Liver (tissue), 9 donors: ENCODE measurements around the gene AJAP1. TPM values are rescaled to one million over a fixed set of nuclear protein-coding genes. Genes with fewer than 3 reads are reported as not detected.

ENCODE experiments used
- DNase-seq: peaks from one replicate; pipeline ENCODE4 v3.0.0-alpha.2; 2017; ENCODE audit warnings: low spot score
- H3K27ac ChIP-seq, 2 donors: one replicate each; pipeline ENCODE4 v1.7.0; 2013; ENCODE audit warnings: inconsistent platforms in 2 of 2, low read length in 2 of 2, control low read depth in 1 of 2, low read depth in 1 of 2, mild to moderate bottlenecking in 1 of 2
- H3K27me3 ChIP-seq, 4 donors: one replicate each; pipeline versions ENCODE4 v1.6.1 to v1.7.0; 2013; ENCODE audit warnings: low read length in 3 of 4, inconsistent platforms in 1 of 4, mild to moderate bottlenecking in 1 of 4, moderate library complexity in 1 of 4; ENCODE audit not compliant: control insufficient read depth in 4 of 4, insufficient read depth in 4 of 4
- H3K36me3 ChIP-seq, 4 donors: one replicate each; pipeline versions ENCODE4 v1.6.1 to v1.7.0; 2013; ENCODE audit warnings: low read length in 3 of 4, mild to moderate bottlenecking in 3 of 4, low read depth in 1 of 4, moderate library complexity in 1 of 4; ENCODE audit not compliant: control insufficient read depth in 4 of 4, insufficient read depth in 3 of 4
- H3K4me1 ChIP-seq, 4 donors: one replicate each; pipeline versions ENCODE4 v1.6.1 to v1.7.0; 2013; ENCODE audit warnings: low read length in 3 of 4, mild to moderate bottlenecking in 3 of 4, moderate library complexity in 1 of 4; ENCODE audit not compliant: control insufficient read depth in 4 of 4, insufficient read depth in 4 of 4
- H3K4me3 ChIP-seq, 3 donors: one replicate each; pipeline versions ENCODE4 v1.6.1 to v1.7.0; 2013; ENCODE audit warnings: low read length in 3 of 3, control low read depth in 1 of 3, low read depth in 1 of 3, mild to moderate bottlenecking in 1 of 3
- H3K9ac ChIP-seq, 2 donors: one replicate each; pipeline ENCODE4 v1.7.0; 2013; ENCODE audit warnings: low read length in 2 of 2, mild to moderate bottlenecking in 2 of 2, moderate library complexity in 2 of 2, control low read depth in 1 of 2, low read depth in 1 of 2
- H3K9me3 ChIP-seq, 4 donors: one replicate each; pipeline versions ENCODE4 v1.6.1 to v1.7.0; 2013; ENCODE audit warnings: low read length in 3 of 4; ENCODE audit not compliant: control insufficient read depth in 4 of 4
- ATF3 ChIP-seq: IDR thresholded peaks from 2 replicates; pipeline ENCODE4 v1.6.1; 2016; ENCODE audit warnings: antibody characterized with exemption
- CTCF ChIP-seq: fragments of 150-350 bp; IDR thresholded peaks from 2 replicates; pipeline ENCODE4 v1.5.1; 2017; ENCODE audit warnings: improper control_type of control experiment, low read depth, low read length; ENCODE audit not compliant: missing input control
- EGR1 ChIP-seq, 2 donors: IDR thresholded peaks; 2 replicates each; pipeline ENCODE4 v1.6.1; 2016 to 2018; ENCODE audit warnings: antibody characterized with exemption in 2 of 2, low read depth in 2 of 2
- FOXA1 ChIP-seq: IDR thresholded peaks from 2 replicates; pipeline ENCODE4 v1.6.1; 2016; ENCODE audit warnings: antibody characterized with exemption
- FOXA2 ChIP-seq: IDR thresholded peaks from 2 replicates; pipeline ENCODE4 v1.6.1; 2016; ENCODE audit warnings: antibody characterized with exemption
- GABPA ChIP-seq, 2 donors: IDR thresholded peaks in 1 of 2; conservative IDR thresholded peaks in 1 of 2; 2 replicates each; pipeline ENCODE4 v1.6.1; 2016; ENCODE audit warnings: antibody characterized with exemption in 2 of 2, mild to moderate bottlenecking in 1 of 2, moderate library complexity in 1 of 2
- HNF4G ChIP-seq: IDR thresholded peaks from 2 replicates; pipeline ENCODE4 v1.6.1; 2016; ENCODE audit warnings: antibody characterized with exemption
- MAX ChIP-seq: IDR thresholded peaks from 2 replicates; pipeline ENCODE4 v1.6.1; 2016; ENCODE audit warnings: antibody characterized with exemption
- NR2F2 ChIP-seq: IDR thresholded peaks from 2 replicates; pipeline ENCODE4 v1.6.1; 2016; ENCODE audit warnings: antibody characterized with exemption
- RAD21 ChIP-seq, 2 donors: IDR thresholded peaks; 2 replicates each; pipeline ENCODE4 v1.6.1; 2016; ENCODE audit warnings: antibody characterized with exemption in 2 of 2, mild to moderate bottlenecking in 2 of 2
- REST ChIP-seq: IDR thresholded peaks from 2 replicates; pipeline ENCODE4 v1.6.1; 2016; ENCODE audit warnings: antibody characterized with exemption, mild to moderate bottlenecking
- RXRA ChIP-seq, 2 donors: IDR thresholded peaks; 2 replicates each; pipeline ENCODE4 v1.6.1; 2017 to 2018; ENCODE audit warnings: antibody characterized with exemption in 2 of 2, mild to moderate bottlenecking in 1 of 2
- SP1 ChIP-seq: IDR thresholded peaks from 2 replicates; pipeline ENCODE4 v1.6.1; 2018; ENCODE audit warnings: antibody characterized with exemption, mild to moderate bottlenecking
- TAF1 ChIP-seq: conservative IDR thresholded peaks from 2 replicates; pipeline ENCODE4 v1.6.1; 2016; ENCODE audit warnings: antibody characterized with exemption, mild to moderate bottlenecking
- YY1 ChIP-seq: IDR thresholded peaks from 2 replicates; pipeline ENCODE4 v1.6.1; 2016; ENCODE audit warnings: antibody characterized with exemption, mild to moderate bottlenecking
- ZBTB33 ChIP-seq: IDR thresholded peaks from 2 replicates; pipeline ENCODE4 v1.6.1; 2016; ENCODE audit warnings: antibody characterized with exemption
- WGBS: extraction: QIAGEN DNeasy Blood & Tissue Kit; methylation state at CpG from one replicate; pipeline ENCODE4 v1.1.7; 2013; 5-methylcytosine and 5-hydroxymethylcytosine counted together
- polyA plus RNA-seq, 2 donors: library from polyadenylated mRNA; stranded (reverse) in 1 of 2; unstranded in 1 of 2; fragments of 200-250 nt in 1 of 2; fragments of >200 nt in 1 of 2; fragmentation: Nextera tagmentation in 1 of 2; extraction: Ambion mirVana in 1 of 2; gene quantifications; one replicate each; pipeline versions ENCODE4 v1.2.1 to v1.2.3, GENCODE V29; 2013 to 2015
- total RNA-seq, 2 donors: library from RNA; depleted of rRNA; stranded (reverse); fragments of >200 nt; gene quantifications; one replicate each; pipeline ENCODE4 v1.2.3, GENCODE V29; 2014
- donor health status: healthy.
- donor health status: healthy.
- donor health status: healthy.
- donor health status: healthy.
- donor health status: healthy.

AJAP1 gene
- total and polyA plus RNA-seq, 4 donors = under 0.01 to 0.21 (median 0.08) TPM; not detected in 1

GRCh38 chr1:4656533-4657140, 2.2 kb downstream of the AJAP1 start:
- DNase-seq = no peak
- H3K4me1 ChIP-seq = peaks cover 0 to 8% (median 4%) of the 10 kb centered on the region in 4 donors
- no peak overlapping the region for H3K9ac ChIP-seq
- H3K27me3 ChIP-seq = peaks cover 7 to 20% (median 10%) of the 10 kb centered on the region in 4 donors
- WGBS = 14% methylated on average over 17 of the region's 17 CpGs
- H3K9me3 ChIP-seq = no peaks in the 10 kb centered on the region
- no peak overlapping the region for H3K27ac ChIP-seq
- TF ChIP-seq CTCF (no peak), SP1 (no peak), YY1 (no peak), FOXA1 (no peak), ATF3 (no peak), GABPA (IDR thresholded peaks at IDR 0.05 in 1 of 2, conservative IDR thresholded peaks at IDR 0.05 in 1 of 2) (no peak), REST (no peak), TAF1 (no peak), RXRA (IDR thresholded peaks at IDR 0.05) (no peak), RAD21 (IDR thresholded peaks at IDR 0.05) (no peak), ZBTB33 (no peak), FOXA2 (no peak), NR2F2 (no peak), HNF4G (no peak), EGR1 (IDR thresholded peaks at IDR 0.05; ENCODE audit: low read depth in 2 of 2) (no peak)
- H3K36me3 ChIP-seq = no peaks in the 10 kb centered on the region
- no peak overlapping the region for H3K4me3 ChIP-seq

- Histone ChIP-seq H3K4me1 (peaks cover 0 to 8% (median 4%) of the 10 kb centered on the region in 4 donors), H3K9me3 (no peaks in the 10 kb centered on the region), H3K36me3 (no peaks in the 10 kb centered on the region), H3K27me3 (peaks cover 7 to 20% (median 10%) of the 10 kb centered on the region in 4 donors), H3K9ac (no peak overlapping the region), H3K27ac (no peak overlapping the region), H3K4me3 (no peak overlapping the region)
- WGBS = 17% methylated on average over 9 of the region's 9 CpGs
- TF ChIP-seq MAX (no peak), RXRA (IDR thresholded peaks at IDR 0.05) (no peak), REST (no peak), ATF3 (no peak)
- no peak for DNase-seq
Measured at GRCh38 chr1:4657244-4657789, 2.9 kb downstream of the AJAP1 start.
